Activated naive CD4-positive, alpha-beta T cell (primary cell): ENCODE measurements around the gene B3GAT2.

Source experiments
- DNase-seq, 4 experiments: peaks; one replicate each; lab custom pipeline; 2025; lab: John Stamatoyannopoulos, UW

The B3GAT2 gene

GRCh38 chr6:70841112-70841511 is 115.7 kb downstream of the B3GAT2 start:
- DNase-seq, result no peak

- DNase-seq, result no peak
Measured at GRCh38 chr6:70839286-70840266, 117.3 kb downstream of the B3GAT2 start.

DNA sequence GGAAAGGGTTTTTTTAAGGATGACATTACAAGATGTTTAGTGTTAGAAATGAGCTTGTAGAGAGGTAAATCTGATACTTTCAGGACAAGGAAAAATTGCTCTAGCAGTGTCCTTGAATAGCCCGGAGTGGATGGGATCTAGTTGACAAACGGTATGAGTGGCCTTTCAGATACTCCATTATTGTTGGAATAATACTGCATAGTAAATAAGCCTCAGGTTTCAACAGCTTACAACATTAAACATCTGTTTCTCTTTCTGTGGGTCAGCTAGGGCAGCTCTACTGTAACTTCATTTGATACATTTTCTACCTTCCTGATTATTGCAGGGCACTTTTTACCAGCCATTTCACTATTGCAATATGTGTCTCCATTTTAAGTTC is 118.0 kb downstream of the B3GAT2 start:
- no peak for DNase-seq

- DNase-seq, result no peak
Measured at GRCh38 chr6:70834520-70834919, 122.3 kb downstream of the B3GAT2 start.

- no peak for DNase-seq
Measured at GRCh38 chr6:70831427-70831826, 125.4 kb downstream of the B3GAT2 start.

DNA sequence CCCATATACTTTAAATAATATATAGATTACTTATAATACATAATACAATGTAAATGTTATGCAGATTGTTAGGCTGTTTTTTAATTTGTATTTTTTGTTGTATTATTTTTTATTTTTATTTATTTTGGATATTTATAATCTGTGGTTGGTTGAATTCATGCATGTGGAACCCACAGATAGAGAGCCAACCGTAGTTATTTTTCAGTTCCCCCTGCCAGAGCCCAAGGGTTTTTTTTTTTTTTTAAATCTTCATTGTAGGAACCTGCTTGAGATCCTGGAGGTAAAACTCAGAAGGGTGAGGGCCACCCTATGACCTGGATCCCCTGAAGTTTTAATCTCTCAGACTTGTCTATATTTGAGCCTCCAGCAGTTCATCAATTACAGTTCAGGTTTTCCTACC is 133.2 kb downstream of the B3GAT2 start:
- DNase-seq, result no peak

GRCh38 chr6:70821751-70822150 is 135.1 kb downstream of the B3GAT2 start:
- DNase-seq, result no peak

GRCh38 chr6:70820778-70821177 is 136.1 kb downstream of the B3GAT2 start:
- DNase-seq, result no peak

DNA sequence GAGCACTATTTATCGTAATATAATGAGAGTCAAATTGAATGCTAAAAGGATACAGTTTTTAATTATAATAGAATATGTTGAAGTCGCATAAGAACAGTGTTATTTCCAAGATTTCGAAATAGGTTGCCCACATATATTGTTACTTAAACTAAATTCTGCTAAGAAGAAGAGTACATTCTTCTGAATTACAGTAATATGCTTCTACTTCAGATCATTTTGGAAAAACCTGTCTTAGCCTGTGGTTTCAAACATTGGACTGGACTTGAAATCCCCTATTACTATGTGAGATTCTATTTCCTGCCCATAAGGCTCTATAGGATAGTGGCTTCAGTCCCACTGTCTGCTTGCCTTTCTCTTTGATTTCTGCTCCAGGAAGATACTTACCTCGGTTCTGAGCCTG is 137.2 kb downstream of the B3GAT2 start:
- DNase-seq, result no peak

DNA sequence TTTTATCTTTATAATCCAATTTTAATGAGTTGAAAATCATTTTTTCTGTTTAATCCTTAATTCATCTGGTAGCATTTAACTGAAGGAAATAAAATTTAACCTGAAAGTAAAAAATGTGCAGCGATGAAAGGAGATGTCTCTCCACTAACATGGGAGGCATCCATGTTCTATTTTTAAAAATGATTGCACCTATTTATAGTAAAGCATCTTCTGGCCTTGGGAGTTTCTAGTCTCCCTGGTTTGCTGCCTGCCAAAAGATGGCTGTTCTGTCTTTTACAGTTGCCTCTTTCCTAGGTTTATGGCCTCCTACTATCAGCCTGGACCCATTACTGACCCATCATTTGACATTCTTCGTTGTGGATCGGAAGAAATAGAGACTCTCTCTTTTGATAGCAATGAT is 143.0 kb downstream of the B3GAT2 start:
- no peak for DNase-seq

- no peak for DNase-seq
Measured at GRCh38 chr6:70811788-70812187, 145.1 kb downstream of the B3GAT2 start.
